Endometrium (tissue), 2 donors: ENCODE results near the gene GJA8.
"Not testable (repeated sequence)": the region's sequence is repeated elsewhere in the genome, so short reads cannot be mapped to it uniquely, and the experiment has no call there.

Experiments used
- FAIRE-seq: peaks from 2 replicates; lab custom pipeline; 2012; peaks lifted over from hg19 to GRCh38; lab: Jason Lieb, UNC
- donor health status: control.
- donor health status: control.

The GJA8 gene

DNA sequence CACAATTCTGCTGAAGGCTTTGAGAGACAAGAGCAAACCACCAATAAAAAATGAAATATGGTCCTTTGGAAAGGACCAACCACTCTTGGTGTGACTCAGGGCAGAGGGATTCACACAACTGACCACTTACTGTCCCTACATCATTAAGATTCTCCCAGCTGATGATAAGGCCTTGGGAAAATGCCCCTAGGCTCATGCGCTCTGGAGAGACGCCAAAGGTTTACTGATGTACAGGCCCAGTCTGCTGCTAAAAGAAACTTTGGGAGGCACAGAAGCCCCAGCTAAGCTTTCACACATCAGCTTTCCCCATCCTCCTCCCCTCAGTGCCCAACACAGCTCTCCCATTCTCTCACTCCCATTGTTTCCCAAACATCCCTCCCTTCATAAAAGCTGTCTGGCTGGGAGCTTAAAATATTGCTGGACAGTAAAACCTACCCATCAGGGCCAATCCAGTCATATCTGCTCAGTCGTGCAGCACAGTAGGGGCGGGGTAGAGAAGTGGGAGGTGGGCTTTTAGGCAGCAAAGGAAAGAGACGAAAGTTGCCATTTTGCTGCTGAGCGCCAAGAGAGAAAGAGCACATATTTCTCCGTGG is at the start of gene GJA8:
Gene GJA8 (plus strand): TSS at position 543 of the 593 bp plus-strand sequence. CDS start 5,161 bp downstream, outside the sequence.
- FAIRE-seq = no peak

DNA sequence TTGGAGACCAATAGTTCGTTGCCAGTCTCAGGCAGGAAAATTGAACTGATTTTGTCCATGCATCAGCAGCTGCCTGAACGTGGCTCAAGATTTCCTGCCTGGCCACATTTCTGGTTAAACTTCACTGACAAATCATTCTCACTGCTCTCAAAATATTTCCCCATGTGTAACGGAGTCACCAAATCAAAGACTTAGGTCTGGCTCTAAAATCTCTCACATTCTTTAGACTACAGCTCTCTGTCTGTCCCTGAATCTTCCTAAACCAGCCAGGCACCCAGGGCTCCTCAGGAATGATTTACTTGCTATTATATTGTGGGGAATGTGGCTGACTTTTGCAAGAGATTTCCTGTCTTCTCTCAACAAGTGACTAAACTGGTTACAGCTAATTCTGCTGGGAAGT is 49.2 kb upstream of the GJA8 start:
- FAIRE-seq = no peak

DNA sequence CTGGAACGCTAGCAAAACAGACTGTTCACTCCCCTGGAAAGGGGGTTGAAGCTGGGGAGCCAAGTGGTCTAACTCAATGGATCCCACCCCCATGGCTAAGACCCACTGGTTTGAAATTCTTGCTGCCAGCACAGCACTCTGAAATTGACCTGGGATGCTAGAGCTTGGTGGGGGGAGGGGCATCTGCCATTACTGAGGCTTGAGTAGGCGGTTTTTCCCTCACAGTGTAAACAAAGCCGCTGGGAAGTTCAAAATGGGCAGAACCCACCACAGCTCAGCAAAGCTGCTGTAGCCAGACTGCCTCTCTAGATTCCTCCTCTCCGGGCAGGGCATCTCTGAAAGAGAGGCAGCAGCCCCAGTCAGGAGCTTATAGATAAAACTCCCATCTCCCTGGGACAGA is 47.6 kb upstream of the GJA8 start:
- FAIRE-seq = not testable (repeated sequence)

DNA sequence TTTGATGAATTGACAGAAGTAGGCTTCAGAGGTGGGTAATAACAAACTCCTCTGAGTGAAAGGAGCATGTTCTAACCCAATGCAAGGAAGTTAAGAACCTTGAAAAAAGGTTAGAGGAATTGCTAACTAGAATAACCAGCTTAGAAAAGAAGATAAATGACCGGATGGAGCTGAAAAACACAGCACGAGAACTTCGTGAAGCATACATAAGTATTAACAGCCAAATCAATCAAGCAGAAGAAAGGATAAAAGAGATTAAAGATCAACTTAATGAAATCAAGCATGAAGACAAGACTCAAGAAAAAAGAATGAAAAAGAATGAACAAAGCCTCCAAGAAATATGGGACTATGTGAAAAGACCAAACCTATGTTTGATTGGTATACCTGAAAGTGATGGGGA is 46.6 kb upstream of the GJA8 start:
- not testable (repeated sequence) for FAIRE-seq

DNA sequence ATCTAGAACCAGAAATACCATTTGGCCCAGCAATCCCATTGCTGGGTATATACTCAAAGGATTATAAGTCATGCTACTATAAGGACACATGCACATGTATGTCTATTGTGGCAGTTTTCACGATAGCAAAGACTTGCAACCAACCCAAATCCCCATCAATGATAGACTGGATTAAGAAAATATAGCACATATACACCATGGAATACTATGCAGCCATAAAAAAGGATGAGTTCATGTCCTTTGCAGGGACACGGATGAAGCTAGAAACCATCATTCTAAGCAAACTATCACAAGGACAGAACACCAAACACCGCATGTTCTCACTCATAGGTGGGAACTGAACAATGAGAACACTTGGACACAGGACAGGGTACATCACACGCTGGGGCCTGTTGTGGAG is 35.4 kb upstream of the GJA8 start:
- FAIRE-seq = not testable (repeated sequence)

DNA sequence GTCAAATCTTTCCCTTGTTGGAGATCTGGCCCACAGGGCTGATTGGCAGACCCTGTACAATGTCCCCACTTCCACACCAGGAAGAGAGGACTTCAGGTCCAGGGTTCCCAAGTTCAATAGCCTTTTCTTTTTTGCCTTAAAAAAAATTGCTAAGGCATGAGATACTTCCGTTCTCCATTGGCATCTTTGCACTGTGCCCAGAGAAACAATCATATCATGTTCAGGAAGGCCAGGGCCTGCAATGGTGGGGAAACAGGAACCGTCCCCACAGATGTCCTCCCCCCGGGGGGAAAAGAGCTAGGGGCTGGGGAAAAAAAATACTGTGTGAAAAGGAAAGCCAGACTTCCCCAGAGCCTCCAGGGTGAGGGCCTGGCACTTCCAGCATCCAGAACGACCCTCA is 24.6 kb upstream of the GJA8 start:
- no peak for FAIRE-seq

DNA sequence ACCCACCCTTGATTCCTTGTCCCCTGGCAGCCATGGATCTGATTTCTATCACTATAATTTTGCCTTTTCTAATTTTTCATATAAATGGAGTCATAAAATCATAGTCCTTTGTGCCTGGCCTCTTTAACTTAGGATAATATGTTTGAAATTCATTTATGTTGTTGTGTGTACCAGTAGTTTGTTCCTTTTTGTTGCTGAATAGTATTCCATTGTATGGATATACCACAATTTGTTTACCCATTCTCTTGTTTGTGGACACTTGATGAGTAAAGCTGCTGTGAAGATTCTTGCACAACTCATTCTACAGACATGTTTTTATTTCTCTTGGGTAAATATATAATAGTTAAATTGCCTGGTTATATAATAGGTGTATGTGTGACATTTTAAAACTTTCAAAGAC is 22.7 kb upstream of the GJA8 start:
- no peak for FAIRE-seq

DNA sequence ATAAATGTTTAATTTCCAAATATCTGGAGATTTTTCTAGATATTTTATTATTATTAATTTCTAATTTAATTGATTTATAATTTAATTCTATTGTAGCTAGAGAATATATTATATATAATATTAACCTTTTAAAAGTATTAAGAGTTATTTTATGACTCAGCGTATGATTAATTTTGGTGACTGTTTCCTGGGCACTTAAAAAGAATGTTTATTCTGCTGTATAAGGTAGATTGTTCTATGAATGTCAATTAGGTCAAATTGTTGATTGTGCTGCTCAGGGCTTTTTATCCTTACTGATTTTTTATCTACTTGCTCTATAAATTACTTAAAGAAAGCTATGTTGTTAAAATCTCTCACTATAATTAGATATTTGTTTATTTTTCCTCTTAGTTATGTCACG is 20.1 kb upstream of the GJA8 start:
- FAIRE-seq = peak; percentile 72

DNA sequence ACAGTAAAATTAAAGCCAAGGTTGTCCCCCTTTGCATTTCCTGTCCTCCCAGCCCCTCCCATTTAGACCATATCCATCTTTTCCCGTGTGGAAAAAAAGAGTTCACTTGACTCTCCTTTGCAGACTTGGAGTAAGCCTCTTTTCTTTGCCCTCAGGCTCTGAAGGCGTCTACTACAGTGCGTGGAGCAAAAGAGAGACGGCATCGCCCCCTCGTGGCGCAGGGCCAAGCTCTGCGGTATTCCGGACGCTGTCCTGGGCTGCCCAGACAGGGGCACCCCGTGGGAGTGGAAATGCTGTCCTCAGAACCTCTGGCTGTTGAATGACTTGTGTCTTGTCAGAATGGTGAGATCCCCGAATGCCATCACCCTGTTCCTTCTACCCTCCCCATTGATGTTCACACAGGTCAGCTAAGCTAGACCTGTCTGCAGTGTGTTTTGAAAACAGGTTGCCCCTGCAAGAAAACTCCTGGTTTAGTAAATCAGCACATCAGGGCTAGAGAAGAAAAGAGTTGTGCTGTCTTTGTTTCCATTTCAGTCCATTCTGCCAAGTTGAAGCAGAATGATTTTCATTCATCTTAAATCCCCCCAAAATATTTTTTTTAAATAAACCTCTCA is 12.3 kb upstream of the GJA8 start:
- FAIRE-seq = no peak

DNA sequence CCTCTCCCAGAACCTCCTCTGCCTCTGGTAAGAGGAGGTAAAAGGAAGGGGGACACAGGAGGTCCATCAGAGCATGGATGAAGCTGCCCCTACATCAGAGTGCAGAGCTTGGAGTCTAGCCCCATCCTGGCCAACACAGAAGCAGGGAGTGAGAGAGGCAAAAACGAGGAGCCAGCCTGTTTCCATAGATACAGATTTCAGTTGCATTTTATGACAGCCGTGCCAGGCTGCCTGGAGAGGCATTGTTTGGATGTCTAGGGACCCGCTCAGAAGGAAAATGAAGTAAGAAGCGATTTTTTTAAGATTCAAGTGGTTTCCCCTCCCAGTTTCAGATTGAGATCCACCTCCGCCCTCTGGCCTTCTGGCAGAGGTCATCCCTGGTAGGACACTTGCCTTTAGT is 11.5 kb upstream of the GJA8 start:
- FAIRE-seq = no peak

DNA sequence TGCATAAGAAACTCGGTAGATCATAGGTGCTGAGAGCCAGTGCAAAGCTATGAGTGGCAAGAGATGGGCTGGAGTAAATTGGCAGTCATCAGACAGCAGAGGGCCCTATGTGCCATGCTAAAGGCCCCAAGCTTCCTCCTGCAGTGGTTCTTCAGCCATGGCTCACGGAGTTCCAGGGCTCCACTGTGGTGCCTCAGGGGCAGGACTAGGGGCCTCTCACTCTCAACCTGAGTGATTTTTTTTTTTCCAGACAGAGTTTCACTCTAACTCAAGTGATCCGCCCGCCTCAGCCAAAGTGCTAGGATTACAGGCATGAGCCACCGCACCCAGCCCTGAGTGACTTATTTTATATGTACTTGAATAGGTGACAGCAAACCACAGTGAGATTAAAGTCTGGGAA is 10.4 kb upstream of the GJA8 start:
- no peak for FAIRE-seq

DNA sequence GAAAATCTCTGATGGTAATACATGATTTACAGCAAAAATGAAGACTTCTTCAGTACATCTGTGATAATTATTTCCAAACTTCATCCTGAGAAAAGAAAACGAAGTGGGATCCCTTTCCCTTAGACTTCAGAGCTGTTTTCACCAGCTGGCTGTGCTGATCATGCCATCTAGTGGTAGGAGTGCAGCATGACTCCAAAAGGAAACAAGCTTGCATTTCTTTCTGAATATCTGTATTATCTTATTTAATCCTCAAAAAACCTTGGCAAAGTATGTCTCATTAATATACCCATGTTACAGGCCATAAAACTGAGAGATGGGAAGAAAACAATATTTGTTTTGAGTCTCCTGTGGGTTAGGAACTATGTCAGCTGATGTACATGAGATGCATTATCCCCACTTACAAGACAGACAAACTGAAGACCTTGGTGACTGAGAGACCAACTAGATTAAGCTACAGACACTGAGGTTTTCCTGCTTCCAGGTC is 9.8 kb upstream of the GJA8 start:
- peak; percentile 84 for FAIRE-seq

DNA sequence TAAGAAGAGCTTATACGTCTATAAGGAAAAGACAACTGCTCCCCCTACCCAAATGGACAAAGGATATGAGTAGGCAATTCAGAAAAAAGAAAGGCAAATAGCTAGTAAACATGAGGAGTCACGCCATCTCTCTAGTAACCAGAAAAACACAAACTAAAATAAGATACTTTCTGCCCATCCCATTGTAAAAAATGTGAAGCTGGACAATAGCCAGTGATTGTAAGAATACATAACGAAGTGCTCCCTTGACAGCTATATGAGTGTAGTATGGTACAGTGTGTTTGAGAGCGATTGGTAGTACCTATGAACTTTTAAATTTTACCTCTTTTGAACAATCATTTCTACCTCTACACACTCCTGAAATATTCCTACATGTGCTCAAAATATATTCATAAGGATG is 7.5 kb upstream of the GJA8 start:
- FAIRE-seq = no peak

DNA sequence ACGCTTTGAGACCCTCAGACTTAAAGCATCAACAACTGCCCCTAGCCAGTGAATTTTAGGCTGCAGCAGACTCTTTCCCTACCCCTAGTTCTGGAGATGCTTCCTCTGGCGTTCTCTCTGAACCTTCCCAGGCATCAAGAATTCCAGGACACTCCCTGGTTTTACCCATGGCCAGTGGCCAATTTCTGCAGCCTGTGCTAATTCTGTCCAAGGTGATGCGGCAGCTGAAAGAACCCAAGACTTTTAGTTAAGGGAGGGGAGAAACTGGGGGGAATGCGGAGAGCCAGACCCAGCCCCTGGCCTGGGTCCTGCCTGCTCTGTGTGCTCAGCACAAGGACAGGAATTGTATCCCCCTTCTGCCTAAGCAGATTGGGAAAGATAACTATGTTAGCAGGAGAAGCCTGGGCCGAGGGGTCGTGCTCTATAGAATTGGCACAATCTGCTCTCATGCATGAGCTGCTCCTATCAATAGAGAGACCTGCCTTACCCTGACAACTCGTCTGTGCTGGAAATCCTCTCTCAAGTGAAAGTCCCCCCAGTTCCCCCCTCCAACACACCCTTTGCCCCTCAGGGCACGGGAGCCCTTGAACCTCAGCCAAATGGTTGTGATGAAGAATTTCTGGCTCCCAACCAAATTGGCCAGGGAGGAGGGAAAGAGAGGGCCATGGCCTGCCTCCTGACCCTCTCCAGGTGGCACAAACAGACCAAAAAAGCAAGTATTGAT is 5.4 kb upstream of the GJA8 start:
- FAIRE-seq = no peak

DNA sequence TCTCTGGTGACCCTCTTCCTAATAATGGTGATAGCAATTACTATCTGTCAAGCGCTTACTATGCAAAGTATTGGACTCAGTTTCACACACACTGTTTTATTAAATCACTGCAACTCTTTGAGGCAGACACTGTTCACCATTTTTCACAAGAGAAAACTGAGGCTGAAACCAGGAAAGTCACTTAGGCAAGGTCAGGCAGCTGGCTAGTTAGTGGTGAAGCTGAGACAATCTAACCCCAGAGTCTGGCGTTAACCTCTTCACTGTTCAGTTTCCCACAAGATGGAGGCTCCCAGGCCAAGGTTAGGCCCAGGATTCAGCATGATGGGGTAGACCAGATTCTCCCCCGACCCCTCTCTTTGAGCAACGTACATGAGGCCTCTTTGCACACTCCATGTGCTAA is 4.8 kb upstream of the GJA8 start:
- FAIRE-seq = no peak

DNA sequence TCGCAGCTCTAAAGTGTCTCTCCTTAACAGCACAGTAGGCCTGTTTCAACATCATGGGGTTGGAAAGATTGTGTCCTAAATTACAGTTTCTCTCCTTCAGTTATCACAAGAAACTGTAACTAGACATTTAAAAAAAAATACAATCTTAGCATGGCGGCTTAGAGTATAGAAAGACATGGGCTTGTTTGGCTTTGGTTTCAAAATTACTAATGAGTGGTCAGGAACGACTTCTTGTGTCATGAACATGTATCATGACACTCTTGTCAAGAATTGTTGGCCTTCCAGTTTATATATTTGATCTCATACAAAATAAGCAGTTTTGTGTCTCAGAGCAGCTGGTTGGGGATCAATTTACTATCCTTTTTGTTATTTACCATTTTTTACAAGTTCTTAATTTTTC is 2.1 kb downstream of the GJA8 start:
- FAIRE-seq = no peak

DNA sequence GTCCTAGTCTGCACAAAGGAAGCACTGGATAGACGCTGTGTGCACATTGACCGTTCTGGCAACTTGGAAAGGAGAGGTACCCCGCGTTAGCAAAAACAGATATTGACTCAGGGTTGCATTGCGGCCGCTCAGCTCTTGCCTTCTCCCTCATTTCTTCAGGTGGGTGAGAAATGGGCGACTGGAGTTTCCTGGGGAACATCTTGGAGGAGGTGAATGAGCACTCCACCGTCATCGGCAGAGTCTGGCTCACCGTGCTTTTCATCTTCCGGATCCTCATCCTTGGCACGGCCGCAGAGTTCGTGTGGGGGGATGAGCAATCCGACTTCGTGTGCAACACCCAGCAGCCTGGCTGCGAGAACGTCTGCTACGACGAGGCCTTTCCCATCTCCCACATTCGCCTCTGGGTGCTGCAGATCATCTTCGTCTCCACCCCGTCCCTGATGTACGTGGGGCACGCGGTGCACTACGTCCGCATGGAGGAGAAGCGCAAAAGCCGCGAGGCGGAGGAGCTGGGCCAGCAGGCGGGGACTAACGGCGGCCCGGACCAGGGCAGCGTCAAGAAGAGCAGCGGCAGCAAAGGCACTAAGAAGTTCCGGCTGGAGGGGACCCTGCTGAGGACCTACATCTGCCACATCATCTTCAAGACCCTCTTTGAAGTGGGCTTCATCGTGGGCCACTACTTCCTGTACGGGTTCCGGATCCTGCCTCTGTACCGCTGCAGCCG is 5.4 kb downstream of the GJA8 start:
- FAIRE-seq = no peak

DNA sequence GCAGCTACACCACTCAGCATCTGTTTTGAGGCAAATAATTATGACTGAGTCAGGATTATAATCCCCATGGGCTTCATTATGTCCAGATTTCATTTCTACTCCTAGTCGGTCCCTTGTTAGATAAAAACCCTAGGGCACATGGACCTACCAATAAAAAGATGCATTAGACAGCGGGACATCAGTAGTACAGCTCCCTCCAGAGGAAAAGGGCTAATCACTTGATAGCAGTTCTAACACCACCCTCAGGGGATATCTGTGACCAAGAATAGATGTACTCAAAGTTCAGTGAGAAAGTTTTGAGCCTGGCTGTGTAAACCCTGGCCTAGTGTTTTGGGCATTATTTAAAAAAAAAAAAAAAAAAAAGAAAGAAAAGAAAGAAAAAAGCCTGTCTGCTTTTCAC is 10.0 kb downstream of the GJA8 start:
- FAIRE-seq = no peak

DNA sequence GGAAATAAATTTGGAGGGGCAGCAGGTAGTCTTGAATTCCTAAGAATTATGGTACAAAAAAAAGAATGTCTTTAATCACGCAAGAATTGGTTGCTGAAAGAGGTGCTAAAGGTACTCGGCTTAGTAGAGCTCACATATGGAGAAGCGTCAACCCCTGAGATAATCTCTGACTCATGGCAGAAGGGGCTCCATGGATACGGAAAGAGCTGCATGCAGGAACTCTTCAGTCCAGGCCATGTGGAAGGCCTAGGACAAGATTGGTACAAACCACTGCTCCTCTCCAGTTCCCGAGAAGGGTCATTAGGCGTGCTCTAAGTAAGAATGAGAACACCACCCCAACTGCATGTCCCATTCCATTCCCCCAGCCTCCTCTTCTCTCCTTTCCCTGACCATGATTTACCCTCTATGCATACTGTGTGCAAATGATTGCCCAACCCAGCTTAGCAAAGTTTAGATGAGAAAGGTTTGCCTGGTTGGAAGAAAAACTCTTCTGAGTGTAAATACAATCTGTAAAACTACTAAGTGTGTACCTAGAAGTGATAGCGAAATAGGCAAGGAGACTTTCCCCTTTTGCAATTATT is 10.9 kb downstream of the GJA8 start:
- FAIRE-seq = no peak

DNA sequence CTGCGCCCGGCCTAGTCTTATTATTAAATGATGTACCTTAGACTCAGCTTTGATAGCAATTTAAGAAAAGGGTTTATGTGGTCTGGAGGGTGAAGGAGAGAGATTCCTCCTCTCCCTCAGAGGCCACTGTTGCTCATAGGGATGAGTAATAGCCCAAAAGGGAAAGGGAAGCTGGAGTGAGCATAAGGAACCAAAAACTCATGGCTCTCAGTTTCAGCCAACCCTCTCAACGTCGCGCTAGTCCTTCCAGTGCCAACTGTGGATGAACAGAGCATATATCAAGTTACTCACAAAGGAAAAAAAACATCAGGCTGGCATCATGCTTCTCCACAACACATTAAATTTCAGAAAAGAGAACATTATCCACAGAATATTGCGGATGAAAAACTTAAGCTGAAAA is 17.3 kb downstream of the GJA8 start:
- no peak for FAIRE-seq

DNA sequence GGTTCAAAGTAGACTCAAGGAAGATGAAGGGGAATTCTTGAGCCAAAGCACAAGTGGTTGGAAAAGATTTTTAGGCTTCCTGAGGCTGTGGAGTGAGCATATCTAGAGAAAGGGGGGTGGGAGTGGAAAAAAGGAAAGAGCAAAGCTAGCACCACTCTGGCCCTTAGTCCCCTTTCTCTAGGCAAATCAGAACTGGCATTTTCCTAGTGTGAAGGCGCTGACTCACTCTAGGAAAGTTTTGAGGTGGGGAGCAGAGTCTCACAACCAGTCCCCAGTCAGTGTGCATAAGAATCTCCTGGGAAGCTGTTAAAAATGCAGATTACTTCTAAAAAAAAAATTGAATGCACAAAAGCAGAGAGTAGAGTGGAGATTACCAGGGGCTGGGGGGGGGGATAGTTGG is 22.2 kb downstream of the GJA8 start:
- no peak for FAIRE-seq

DNA sequence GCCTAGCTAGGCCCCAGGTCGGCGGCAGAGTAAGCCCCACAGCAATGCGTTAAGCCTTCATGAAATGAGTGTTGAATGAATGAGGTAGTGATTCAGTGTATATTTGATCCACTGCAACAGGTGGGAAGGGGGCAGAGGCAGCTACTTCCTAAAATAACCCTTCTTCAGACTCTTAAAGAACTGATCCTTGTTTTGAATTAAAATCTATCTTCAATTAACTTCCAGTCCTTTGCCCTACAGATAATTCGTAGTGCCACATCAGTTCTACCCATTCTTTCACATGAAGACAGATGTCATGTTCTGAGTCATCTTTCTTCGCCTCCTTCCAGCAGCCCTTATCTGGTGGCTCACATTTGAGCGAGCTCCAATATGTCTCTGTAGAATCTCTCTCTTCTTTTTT is 24.6 kb downstream of the GJA8 start:
- not testable (repeated sequence) for FAIRE-seq

DNA sequence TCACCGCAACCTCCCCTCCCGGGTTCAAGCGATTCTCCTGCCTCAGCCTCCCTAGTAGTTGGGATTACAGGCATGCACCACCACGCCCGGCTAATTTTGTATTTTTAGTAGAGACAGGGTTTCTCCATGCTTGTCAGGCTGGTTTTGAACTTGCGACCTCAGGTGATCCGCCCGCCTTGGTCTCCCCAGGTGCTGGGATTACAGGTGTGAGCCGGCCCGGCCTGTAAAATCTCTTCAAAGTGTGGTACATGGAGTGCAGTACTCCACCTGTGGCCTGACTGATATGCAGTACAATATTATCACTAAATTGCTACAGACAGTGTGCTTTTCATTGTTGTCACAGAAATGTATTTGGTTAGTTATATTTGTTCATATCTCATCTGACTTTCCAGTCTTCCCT is 25.1 kb downstream of the GJA8 start:
- FAIRE-seq = not testable (repeated sequence)
